Spleen (tissue), 11 donors: ENCODE measurements around the gene KPNA6. TPM values are rescaled to one million over a fixed set of nuclear protein-coding genes. Genes with fewer than 3 reads are reported as not detected.
A peak's percentile ranks its signal among the peaks of the same experiment; 100 is the strongest.

Experiments used
- DNase-seq: peaks from one replicate; pipeline ENCODE4 v3.0.0-alpha.2; 2020
- H3K27ac ChIP-seq, 8 donors: fragments of 200-600 bp; sonication (generic) in 7 of 8; 1 replicate in 4 of 8; 2 replicates in 4 of 8; pipeline versions ENCODE4 v1.5.0 to v1.8.0; 2016 to 2021; ENCODE audit warnings: inconsistent platforms in 4 of 8, mild to moderate bottlenecking in 4 of 8, moderate library complexity in 1 of 8
- H3K27me3 ChIP-seq, 7 donors: fragments of 200-600 bp; sonication (generic) in 6 of 7; replicated peaks in 1 of 7; 1 replicate in 4 of 7; 2 replicates in 3 of 7; pipeline versions ENCODE4 v1.5.0 to v1.8.0; 2016 to 2021; ENCODE audit warnings: inconsistent platforms in 3 of 7, mild to moderate bottlenecking in 1 of 7
- H3K36me3 ChIP-seq, 6 donors: fragments of 200-600 bp; sonication (generic) in 5 of 6; 1 replicate in 4 of 6; 2 replicates in 2 of 6; pipeline versions ENCODE4 v1.5.0 to v1.8.0; 2016 to 2021; ENCODE audit warnings: inconsistent platforms in 2 of 6
- H3K4me1 ChIP-seq, 6 donors: fragments of 200-600 bp; sonication (generic) in 5 of 6; 1 replicate in 3 of 6; 2 replicates in 3 of 6; pipeline versions ENCODE4 v1.5.0 to v1.8.0; 2016 to 2021; ENCODE audit warnings: inconsistent platforms in 3 of 6
- H3K4me3 ChIP-seq, 8 donors: fragments of 200-600 bp; sonication (generic) in 7 of 8; 1 replicate in 4 of 8; 2 replicates in 4 of 8; pipeline versions ENCODE4 v1.5.0 to v1.8.0; 2016 to 2021; ENCODE audit warnings: inconsistent platforms in 4 of 8, mild to moderate bottlenecking in 4 of 8, moderate library complexity in 2 of 8
- H3K9me3 ChIP-seq, 8 donors: fragments of 200-600 bp; sonication (generic) in 7 of 8; 1 replicate in 4 of 8; 2 replicates in 4 of 8; pipeline versions ENCODE4 v1.5.0 to v1.8.0; 2016 to 2021; ENCODE audit warnings: inconsistent platforms in 4 of 8
- CTCF ChIP-seq, 11 experiments: fragments of 200-600 bp in 7 of 11; fragments of 450-650 bp in 4 of 11; sonication (generic) in 4 of 11; IDR thresholded peaks in 8 of 11; conservative IDR thresholded peaks in 3 of 11; 1 replicate in 7 of 11; 2 replicates in 4 of 11; pipeline versions ENCODE4 v1.4.0 to v1.8.0; 2016 to 2021; ENCODE audit warnings: antibody characterized with exemption in 11 of 11, inconsistent platforms in 4 of 11, mild to moderate bottlenecking in 1 of 11
- POLR2A ChIP-seq, 3 donors: fragments of 450-650 bp; IDR thresholded peaks; one replicate each; pipeline ENCODE4 v1.5.1; 2017; ENCODE audit warnings: antibody characterized with exemption in 3 of 3, mild to moderate bottlenecking in 1 of 3
- POLR2AphosphoS5 ChIP-seq, 3 donors: sonication (generic); formaldehyde crosslinking; IDR thresholded peaks; one replicate each; pipeline ENCODE4 v1.5.1; 2017; ENCODE audit warnings: antibody characterized with exemption in 3 of 3
- WGBS, 5 donors: extraction: QIAGEN DNeasy Blood & Tissue Kit in 3 of 5; methylation state at CpG; one replicate each; pipeline versions ENCODE4 v1.1.5 to v1.1.7; 2013 to 2018; 5-methylcytosine and 5-hydroxymethylcytosine counted together
- intact Hi-C: fragments of 100-400 bp; cut with DNase I; formaldehyde crosslinking; loops from one replicate; pipeline ENCODE4 v1.15.0; 2023; ENCODE audit warnings: low total_unique reads
- polyA plus RNA-seq, 3 donors: library from polyadenylated mRNA; stranded (reverse); fragments of 200-250 nt; gene quantifications; one replicate each; pipeline ENCODE4 v1.2.1, GENCODE V29; 2013
- total RNA-seq, 7 donors: library from RNA; depleted of rRNA in 3 of 7; stranded (reverse); fragments of >200 nt in 3 of 7; fragmentation: NEBNext Ultra II Directional in 4 of 7; extraction: Animal tissue kit (Norgen Biotek cat#: 25700) in 4 of 7; gene quantifications; one replicate each; pipeline versions ENCODE4 v1.1.0 to v1.2.1, GENCODE V29; 2016 to 2021
- donor health status: healthy with polysubstance abuse.
- donor health status: DM: no; HTN: no; CAD: no; lungs with moderate emphysema.
- donor health status: DM: no; HTN: no; CAD: no.
- donor health status: Bipolar disorder and iron deficiency.
- donor health status: healthy.
- donor health status: DM: no; HTN: no; CAD: no.
- donor health status: DM: yes; HTN: yes; CAD: no.

The KPNA6 gene
- total and polyA plus RNA-seq, 10 donors, result 3.5 to 57.1 (median 38.2) TPM

DNA sequence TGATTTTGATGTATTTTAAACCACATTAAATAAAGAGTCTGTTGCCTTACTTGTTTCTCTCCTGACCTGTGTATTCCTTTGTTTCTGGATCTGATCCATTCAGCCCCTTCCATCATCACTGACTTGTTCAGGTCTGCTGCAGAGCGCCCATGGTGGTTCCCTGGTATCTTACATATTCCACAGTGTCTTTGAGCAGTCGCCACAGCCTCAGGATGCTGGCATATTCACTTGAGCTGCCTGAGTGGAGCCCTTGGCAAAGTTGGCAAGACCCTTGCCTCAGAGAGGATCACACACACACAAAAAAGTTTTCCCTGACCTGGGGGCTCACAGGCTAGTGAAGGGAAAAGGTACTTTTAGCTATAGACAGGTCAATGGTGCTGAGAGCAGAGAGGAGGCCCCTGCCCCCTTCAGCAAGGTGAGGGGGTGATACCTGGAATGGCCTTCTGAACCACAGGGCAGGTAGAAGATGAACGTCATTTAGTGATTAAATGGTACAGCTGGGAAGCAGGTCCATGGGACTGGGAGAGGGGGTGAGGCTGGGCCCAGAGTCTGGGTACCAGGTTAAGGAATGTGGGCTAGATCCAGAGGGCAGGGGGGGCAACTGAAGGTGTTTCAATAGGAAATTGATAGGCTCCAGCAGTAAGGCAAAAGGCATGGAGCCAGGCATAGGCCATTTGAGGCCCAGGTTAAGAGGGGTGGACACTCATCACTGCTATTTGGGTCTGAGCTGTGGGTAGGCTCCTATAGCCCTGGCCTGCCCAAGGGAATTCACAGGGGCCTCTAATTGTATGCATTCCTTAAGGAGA lies 90.6 kb downstream of the KPNA6 start:
- WGBS, 5 donors, result 89 to 98% (median 91%) methylated on average over 3 of the region's 3 CpGs
- TF ChIP-seq POLR2AphosphoS5 (IDR thresholded peaks at IDR 0.05), result no peak
- TF ChIP-seq POLR2A (IDR thresholded peaks at IDR 0.05), result no peak
- no peak for TF ChIP-seq CTCF (IDR thresholded peaks at IDR 0.05 in 8 of 11, conservative IDR thresholded peaks at IDR 0.05 in 3 of 11)
- Histone ChIP-seq H3K4me1 (peaks cover 10 to 70% (median 37%) of the 10 kb centered on the region in 6 donors), H3K36me3 (peaks cover 4 to 54% (median 41%) of the 10 kb centered on the region in 6 donors), H3K9me3 (no peaks in the 10 kb centered on the region), H3K27me3 (no peaks in the 10 kb centered on the region), H3K4me3 (no peak overlapping the region), H3K27ac (no peak overlapping the region)
- DNase-seq, result no peak
- intact Hi-C loops, result no loop called here

- H3K4me1 ChIP-seq, result peaks cover 10 to 72% (median 37%) of the 10 kb centered on the region in 6 donors
- H3K27ac ChIP-seq, result peak overlapping the region in 2 of 8 donors; percentile 83 to 89
- H3K9me3 ChIP-seq, result no peaks in the 10 kb centered on the region
- H3K27me3 ChIP-seq, result no peaks in the 10 kb centered on the region
- intact Hi-C loops, result no loop called here
- TF ChIP-seq POLR2AphosphoS5 (IDR thresholded peaks at IDR 0.05) (no peak), CTCF (IDR thresholded peaks at IDR 0.05 in 8 of 11, conservative IDR thresholded peaks at IDR 0.05 in 3 of 11) (no peak), POLR2A (IDR thresholded peaks at IDR 0.05) (no peak)
- H3K4me3 ChIP-seq, result peak overlapping the region in 1 of 8 donors; percentile 91
- peaks cover under 1 to 49% (median 33%) of the 10 kb centered on the region in 6 donors for H3K36me3 ChIP-seq
- 67 to 100% (median 85%) methylated on average over 3 to 4 of the region's 4 CpGs for WGBS, 5 donors
- no peak for DNase-seq
Measured at GRCh38 chr1:32199043-32199716, 91.3 kb downstream of the KPNA6 start.

GRCh38 chr1:32199717-32200072 lies 91.8 kb downstream of the KPNA6 start:
- TF ChIP-seq POLR2A (IDR thresholded peaks at IDR 0.05) (no peak), POLR2AphosphoS5 (IDR thresholded peaks at IDR 0.05) (peak in 2 of 3 donors; percentile 21 to 67), CTCF (IDR thresholded peaks at IDR 0.05 in 8 of 11, conservative IDR thresholded peaks at IDR 0.05 in 3 of 11) (no peak)
- peak overlapping the region in 2 of 8 donors; percentile 65 to 91 for H3K4me3 ChIP-seq
- intact Hi-C loops, result no loop called here
- H3K36me3 ChIP-seq, result peaks cover 0 to 44% (median 28%) of the 10 kb centered on the region in 6 donors
- peak overlapping the region in 5 of 8 donors; percentile 67 to 89 (median 82) for H3K27ac ChIP-seq
- peaks cover 11 to 75% (median 37%) of the 10 kb centered on the region in 6 donors for H3K4me1 ChIP-seq
- WGBS, 5 donors, result 42 to 87% (median 70%) methylated on average over 4 to 6 of the region's 6 CpGs
- no peak for DNase-seq
- H3K27me3 ChIP-seq, result no peaks in the 10 kb centered on the region
- no peaks in the 10 kb centered on the region for H3K9me3 ChIP-seq
